H9 (cell line): ENCODE results near the gene ZBTB25. TPM values are rescaled to one million over a fixed set of nuclear protein-coding genes. Genes with fewer than 3 reads are reported as not detected.

Source experiments
- DNase-seq: peaks from one replicate; pipeline ENCODE4 v3.0.0-alpha.2; 2017
- H2AFZ ChIP-seq: one replicate; pipeline ENCODE4 v1.6.1; 2013; ENCODE audit warnings: mild to moderate bottlenecking, low read length, control low read depth, moderate library complexity
- H2AK5ac ChIP-seq: 2 replicates; pipeline ENCODE4 v1.6.1; 2013; ENCODE audit warnings: low read length, control low read depth, mixed read lengths; ENCODE audit not compliant: insufficient read length
- H2BK120ac ChIP-seq: one replicate; pipeline ENCODE4 v1.6.1; 2013; ENCODE audit warnings: low read depth, mild to moderate bottlenecking, low read length, control low read depth, inconsistent platforms; ENCODE audit not compliant: poor library complexity, severe bottlenecking
- H2BK12ac ChIP-seq: 2 replicates; pipeline ENCODE4 v1.6.1; 2013; ENCODE audit warnings: low read length, control low read depth, mixed read lengths, low read depth; ENCODE audit not compliant: insufficient read length
- H2BK15ac ChIP-seq: 2 replicates; pipeline ENCODE4 v1.6.1; 2013; ENCODE audit warnings: low read depth, low read length, control low read depth
- H2BK20ac ChIP-seq: one replicate; pipeline ENCODE4 v1.6.1; 2013; ENCODE audit warnings: low read depth, mild to moderate bottlenecking, low read length, control low read depth, inconsistent platforms; ENCODE audit not compliant: poor library complexity, severe bottlenecking
- H2BK5ac ChIP-seq: 2 replicates; pipeline ENCODE4 v1.6.1; 2013; ENCODE audit warnings: low read length, control low read depth, mixed read lengths; ENCODE audit not compliant: insufficient read length
- H3K14ac ChIP-seq: 2 replicates; pipeline ENCODE4 v1.6.1; 2013; ENCODE audit warnings: low read length, control low read depth; ENCODE audit not compliant: insufficient read depth
- H3K18ac ChIP-seq: 2 replicates; pipeline ENCODE4 v1.6.1; 2013; ENCODE audit warnings: low read depth, mild to moderate bottlenecking, mixed read lengths, low read length, control low read depth; ENCODE audit not compliant: insufficient read length
- H3K23ac ChIP-seq: 2 replicates; pipeline ENCODE4 v1.6.1; 2013; ENCODE audit warnings: low read length, control low read depth, mixed read lengths, low read depth; ENCODE audit not compliant: insufficient read length
- H3K23me2 ChIP-seq: 2 replicates; pipeline ENCODE4 v1.6.1; 2013; ENCODE audit warnings: low read depth, mild to moderate bottlenecking, mixed read lengths, low read length, control low read depth; ENCODE audit not compliant: insufficient read length, poor library complexity, severe bottlenecking
- H3K27ac ChIP-seq: 2 replicates; pipeline ENCODE4 v1.5.1; 2013; ENCODE audit warnings: low read length, control low read depth, mixed read lengths, low read depth; ENCODE audit not compliant: insufficient read length
- H3K27me3 ChIP-seq: 2 replicates; pipeline ENCODE4 v1.6.1; 2013; ENCODE audit warnings: low read length, control low read depth, inconsistent platforms; ENCODE audit not compliant: insufficient read depth
- H3K4ac ChIP-seq: 2 replicates; pipeline ENCODE4 v1.6.1; 2013; ENCODE audit warnings: low read depth, mild to moderate bottlenecking, control low read depth, inconsistent platforms, low read length, moderate library complexity
- H3K4me1 ChIP-seq: 2 replicates; pipeline ENCODE4 v1.6.1; 2013; ENCODE audit warnings: low read length, control low read depth, inconsistent platforms; ENCODE audit not compliant: insufficient read depth
- H3K4me2 ChIP-seq: 2 replicates; pipeline ENCODE4 v1.6.1; 2013; ENCODE audit warnings: low read length, control low read depth, mixed read lengths; ENCODE audit not compliant: insufficient read length, insufficient read depth
- H3K56ac ChIP-seq: 2 replicates; pipeline ENCODE4 v1.6.1; 2013; ENCODE audit warnings: low read depth, mild to moderate bottlenecking, mixed read lengths, low read length, control low read depth; ENCODE audit not compliant: insufficient read length
- H3K79me1 ChIP-seq: 2 replicates; pipeline ENCODE4 v1.6.1; 2013; ENCODE audit warnings: low read depth, mild to moderate bottlenecking, moderate library complexity, low read length, control low read depth, inconsistent platforms; ENCODE audit not compliant: insufficient read depth, poor library complexity, severe bottlenecking
- H3K79me2 ChIP-seq: 2 replicates; pipeline ENCODE4 v1.6.1; 2013; ENCODE audit warnings: low read length, control low read depth, inconsistent platforms; ENCODE audit not compliant: insufficient read depth
- H3K9ac ChIP-seq: 2 replicates; pipeline ENCODE4 v1.6.1; 2013; ENCODE audit warnings: low read length, control low read depth, mixed read lengths; ENCODE audit not compliant: insufficient read length; ENCODE audit errors: extremely low read depth
- H3K9me3 ChIP-seq: one replicate; pipeline ENCODE4 v1.6.1; 2013; ENCODE audit warnings: low read depth, low read length, inconsistent platforms; ENCODE audit not compliant: control insufficient read depth
- H3T11ph ChIP-seq: one replicate; pipeline ENCODE4 v1.6.1; 2013; ENCODE audit warnings: mild to moderate bottlenecking, low read length, control low read depth, inconsistent platforms
- H4K20me1 ChIP-seq: one replicate; pipeline ENCODE4 v1.6.1; 2013; ENCODE audit not compliant: control insufficient read depth, insufficient read length, insufficient read depth
- H4K5ac ChIP-seq: 2 replicates; pipeline ENCODE4 v1.6.1; 2013; ENCODE audit warnings: low read depth, mild to moderate bottlenecking, mixed read lengths, low read length, control low read depth; ENCODE audit not compliant: insufficient read length
- H4K8ac ChIP-seq: replicated peaks from 2 replicates; pipeline ENCODE4 v1.6.1; 2013; ENCODE audit warnings: low read length, control low read depth, mixed read lengths, low read depth; ENCODE audit not compliant: insufficient read length
- H4K91ac ChIP-seq: 2 replicates; pipeline ENCODE4 v1.6.1; 2013; ENCODE audit warnings: low read depth, mild to moderate bottlenecking, moderate library complexity, mixed read lengths, low read length, control low read depth; ENCODE audit not compliant: insufficient read length
- H3K27ac Mint-ChIP-seq, 3 experiments: 2 replicates in 2 of 3; 3 replicates in 1 of 3; pipeline ENCODE4 v1.8.0; 2020 to 2021; ENCODE audit warnings: mixed read lengths in 3 of 3, mild to moderate bottlenecking in 1 of 3, moderate library complexity in 1 of 3
- H3K27me3 Mint-ChIP-seq: 2 replicates; pipeline ENCODE4 v1.8.0; 2021; ENCODE audit warnings: low read depth, mild to moderate bottlenecking, moderate library complexity, mixed read lengths
- H3K36me3 Mint-ChIP-seq, 3 experiments: 2 replicates in 2 of 3; 3 replicates in 1 of 3; pipeline ENCODE4 v1.8.0; 2020 to 2021; ENCODE audit warnings: low read depth in 3 of 3, mixed read lengths in 3 of 3; ENCODE audit not compliant: insufficient read depth in 1 of 3
- H3K4me1 Mint-ChIP-seq, 2 experiments: 2 replicates each; pipeline ENCODE4 v1.8.0; 2020; ENCODE audit warnings: mixed read lengths in 2 of 2
- H3K4me3 Mint-ChIP-seq, 2 experiments: 2 replicates in 1 of 2; 3 replicates in 1 of 2; pipeline ENCODE4 v1.8.0; 2020 to 2021; ENCODE audit warnings: mild to moderate bottlenecking in 2 of 2, mixed read lengths in 2 of 2, moderate library complexity in 1 of 2
- H3K9me3 Mint-ChIP-seq, 2 experiments: 2 replicates in 1 of 2; 3 replicates in 1 of 2; pipeline ENCODE4 v1.8.0; 2020; ENCODE audit warnings: mild to moderate bottlenecking in 2 of 2, mixed read lengths in 2 of 2, moderate library complexity in 1 of 2
- WGBS: extraction: QIAGEN DNeasy Blood & Tissue Kit; methylation state at CpG from one replicate; pipeline ENCODE4 v1.1.7; 2013; ENCODE audit warnings: missing lambda C conversion rate, low lambda C conversion rate, mixed read lengths; ENCODE audit not compliant: insufficient read length; ENCODE audit errors: extremely low coverage; 5-methylcytosine and 5-hydroxymethylcytosine counted together
- total RNA-seq: library from RNA; stranded (reverse); gene quantifications from 2 replicates; pipeline ENCODE4 v1.2.1, GENCODE V29; 2021
- TF ChIP-seq, protein P1 (sequence below): fragments of 200-600 bp; sonication (generic); conservative IDR thresholded peaks from 3 replicates; pipeline ENCODE4 v1.8.0; 2021; ENCODE audit warnings: antibody characterized with exemption, mild to moderate bottlenecking

Gene ZBTB25
- total RNA-seq, 1 experiment from 2014 or later: 8.2 TPM

DNA sequence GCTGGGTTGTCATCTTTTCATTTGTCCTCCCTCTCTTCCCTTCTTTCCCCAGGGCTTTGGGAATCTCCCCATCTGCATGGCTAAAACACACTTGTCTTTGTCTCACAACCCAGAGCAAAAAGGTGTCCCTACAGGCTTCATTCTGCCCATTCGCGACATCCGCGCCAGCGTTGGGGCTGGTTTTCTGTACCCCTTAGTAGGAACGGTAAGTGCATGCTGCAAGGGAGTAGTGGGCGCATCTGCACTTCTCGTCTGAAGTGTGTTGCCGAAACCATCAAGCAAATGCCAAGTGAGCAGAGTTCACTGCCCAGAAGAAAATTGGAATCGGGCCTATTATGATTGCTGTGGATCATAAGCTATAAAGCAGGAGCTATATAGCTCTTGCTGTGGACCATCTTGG, 49.0 kb downstream of the ZBTB25 start:
- H2BK12ac ChIP-seq: no peak overlapping the region
- no peak overlapping the region for H3K23ac ChIP-seq
- Mint-ChIP-seq H3K4me1 (no peaks in the 10 kb centered on the region), H3K4me3 (no peak overlapping the region), H3K9me3 (no peaks in the 10 kb centered on the region), H3K36me3 (peaks cover 32 to 85% (median 54%) of the 10 kb centered on the region in 3 experiments; a peak in 6 of 7 replicates), H3K27ac (no peak overlapping the region), H3K27me3 (no peaks in the 10 kb centered on the region)
- no peak overlapping the region for H2AK5ac ChIP-seq
- no peaks in the 10 kb centered on the region for H3K27me3 ChIP-seq
- no peak overlapping the region for H2BK5ac ChIP-seq
- H2BK20ac ChIP-seq: no peak overlapping the region
- no peak overlapping the region for H4K8ac ChIP-seq
- DNase-seq: no peak
- H3K79me2 ChIP-seq: no peaks in the 10 kb centered on the region
- H4K91ac ChIP-seq: no peak overlapping the region
- WGBS: no CpG with 5 or more reads among the region's 10 CpGs
- H2BK15ac ChIP-seq: no peak overlapping the region
- TF ChIP-seq, protein P1, sequence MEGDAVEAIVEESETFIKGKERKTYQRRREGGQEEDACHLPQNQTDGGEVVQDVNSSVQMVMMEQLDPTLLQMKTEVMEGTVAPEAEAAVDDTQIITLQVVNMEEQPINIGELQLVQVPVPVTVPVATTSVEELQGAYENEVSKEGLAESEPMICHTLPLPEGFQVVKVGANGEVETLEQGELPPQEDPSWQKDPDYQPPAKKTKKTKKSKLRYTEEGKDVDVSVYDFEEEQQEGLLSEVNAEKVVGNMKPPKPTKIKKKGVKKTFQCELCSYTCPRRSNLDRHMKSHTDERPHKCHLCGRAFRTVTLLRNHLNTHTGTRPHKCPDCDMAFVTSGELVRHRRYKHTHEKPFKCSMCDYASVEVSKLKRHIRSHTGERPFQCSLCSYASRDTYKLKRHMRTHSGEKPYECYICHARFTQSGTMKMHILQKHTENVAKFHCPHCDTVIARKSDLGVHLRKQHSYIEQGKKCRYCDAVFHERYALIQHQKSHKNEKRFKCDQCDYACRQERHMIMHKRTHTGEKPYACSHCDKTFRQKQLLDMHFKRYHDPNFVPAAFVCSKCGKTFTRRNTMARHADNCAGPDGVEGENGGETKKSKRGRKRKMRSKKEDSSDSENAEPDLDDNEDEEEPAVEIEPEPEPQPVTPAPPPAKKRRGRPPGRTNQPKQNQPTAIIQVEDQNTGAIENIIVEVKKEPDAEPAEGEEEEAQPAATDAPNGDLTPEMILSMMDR: no peak
- H3K27ac ChIP-seq: no peak overlapping the region
- no peak overlapping the region for H3K18ac ChIP-seq
- H3K4me2 ChIP-seq: no peak overlapping the region
- H3K9me3 ChIP-seq: no peaks in the 10 kb centered on the region
- no peak overlapping the region for H3K9ac ChIP-seq
- H3K56ac ChIP-seq: no peak overlapping the region
- no peaks in the 10 kb centered on the region for H3K23me2 ChIP-seq
- H3K14ac ChIP-seq: no peak overlapping the region
- no peaks in the 10 kb centered on the region for H3K79me1 ChIP-seq
- no peak overlapping the region for H2AFZ ChIP-seq
- H3T11ph ChIP-seq: no peak overlapping the region
- H4K5ac ChIP-seq: no peak overlapping the region
- H2BK120ac ChIP-seq: no peak overlapping the region
- H4K20me1 ChIP-seq: no peaks in the 10 kb centered on the region
- H3K4me1 ChIP-seq: no peaks in the 10 kb centered on the region
- no peak overlapping the region for H3K4ac ChIP-seq
